NB4 (cell line): Measurements from ENCODE around the gene SRBD1.

ENCODE experiments used
- DNase-seq: peaks from one replicate; pipeline ENCODE4 v3.0.0; 2010; ENCODE audit warnings: low read depth
- H3K4me3 ChIP-seq: one replicate; pipeline ENCODE4 v1.5.1; 2011; ENCODE audit warnings: mild to moderate bottlenecking, low read depth, low read length, moderate library complexity
- CTCF ChIP-seq: IDR thresholded peaks from one replicate; pipeline ENCODE4 v1.5.1; 2012; ENCODE audit warnings: low read depth, low read length
- MAX ChIP-seq: IDR thresholded peaks from 2 replicates; pipeline ENCODE4 v1.6.1; 2011; ENCODE audit warnings: low read depth, low read length
- MYC ChIP-seq: IDR thresholded peaks from 2 replicates; pipeline ENCODE4 v1.6.1; 2011; ENCODE audit warnings: low read depth, low read length
- POLR2A ChIP-seq: IDR thresholded peaks from 2 replicates; pipeline ENCODE4 v1.6.1; 2011; ENCODE audit warnings: mild to moderate bottlenecking; ENCODE audit not compliant: insufficient read length; ENCODE audit errors: extremely low read depth

The SRBD1 gene

GRCh38 chr2:45457211-45457945 lies 153.7 kb downstream of the SRBD1 start:
- no peak for DNase-seq
- TF ChIP-seq MYC: no peak
- TF ChIP-seq POLR2A: no peak
- TF ChIP-seq MAX: no peak
- TF ChIP-seq CTCF: no peak
- no peak overlapping the region for H3K4me3 ChIP-seq

- DNase-seq: no peak
- TF ChIP-seq POLR2A (no peak), MYC (no peak), MAX (no peak), CTCF (no peak)
- H3K4me3 ChIP-seq: no peak overlapping the region
Measured at GRCh38 chr2:45452866-45453265, 158.2 kb downstream of the SRBD1 start.

- H3K4me3 ChIP-seq: no peak overlapping the region
Measured at GRCh38 chr2:45450634-45451033, 160.4 kb downstream of the SRBD1 start.

GRCh38 chr2:45448217-45448616 lies 162.8 kb downstream of the SRBD1 start:
- no peak for TF ChIP-seq MYC
- no peak for TF ChIP-seq CTCF
- no peak for TF ChIP-seq POLR2A
- no peak for TF ChIP-seq MAX

More at GRCh38 chr2:45450634-45451033, 160.4 kb downstream of the SRBD1 start:
- TF ChIP-seq POLR2A: no peak
- TF ChIP-seq MYC: no peak
- no peak for TF ChIP-seq MAX
- TF ChIP-seq CTCF: no peak
- DNase-seq: no peak

GRCh38 chr2:45446016-45446415 lies 165.1 kb downstream of the SRBD1 start:
- no peak overlapping the region for H3K4me3 ChIP-seq
- no peak for TF ChIP-seq MAX
- TF ChIP-seq POLR2A: no peak
- TF ChIP-seq CTCF: no peak
- no peak for TF ChIP-seq MYC
- DNase-seq: no peak

More at GRCh38 chr2:45448217-45448616, 162.8 kb downstream of the SRBD1 start:
- H3K4me3 ChIP-seq: no peak overlapping the region
- DNase-seq: no peak
